ENCODE data around the gene TMBIM4.
"Not testable (repeated sequence)": the region's sequence is repeated elsewhere in the genome, so short reads cannot be mapped to it uniquely, and the experiment has no call there.

TMBIM4 gene

GRCh38 chr12:66187036-66187435 is 17.2 kb upstream of the TMBIM4 start:
- H3K4me3 ChIP-seq (ENCODE audit: control insufficient read depth, low read depth, low read length) = no peak overlapping the region
- DNase-seq (ENCODE audit: low read depth) = no peak

GRCh38 chr12:66184822-66185221 is 15.0 kb upstream of the TMBIM4 start:
- not testable (repeated sequence) for DNase-seq (ENCODE audit: low read depth)

More at GRCh38 chr12:66187036-66187435, 17.2 kb upstream of the TMBIM4 start:
- TF ChIP-seq CTCF (conservative IDR thresholded peaks at IDR 0.05; ENCODE audit: control insufficient read depth, insufficient read depth, low read depth, low read length) = no peak

DNA sequence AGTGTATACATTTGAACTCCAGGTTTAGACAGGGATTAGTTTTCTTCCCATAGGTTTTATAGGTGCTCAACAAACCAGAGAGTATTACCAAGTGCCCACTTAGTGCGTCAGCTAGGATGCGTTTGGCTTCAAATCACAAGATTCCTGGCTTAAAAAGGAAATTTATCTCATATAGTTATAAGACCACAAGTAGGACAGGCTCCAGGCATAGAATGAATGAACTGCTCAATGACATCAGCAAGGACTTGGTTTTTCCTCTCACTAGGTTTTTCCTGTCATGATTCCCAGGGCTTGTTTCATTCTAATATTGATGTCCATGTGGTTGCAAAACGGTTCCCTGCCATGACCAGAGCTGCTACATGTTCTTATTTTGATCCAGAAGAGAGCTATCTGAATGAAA is 13.2 kb upstream of the TMBIM4 start:
- no peak for TF ChIP-seq CTCF (conservative IDR thresholded peaks at IDR 0.05; ENCODE audit: control insufficient read depth, insufficient read depth, low read depth, low read length)
- peak; percentile 26 for DNase-seq (ENCODE audit: low read depth)
- no peak overlapping the region for H3K4me3 ChIP-seq (ENCODE audit: control insufficient read depth, low read depth, low read length)

More at GRCh38 chr12:66184822-66185221, 15.0 kb upstream of the TMBIM4 start:
- not testable (repeated sequence) for H3K4me3 ChIP-seq (ENCODE audit: control insufficient read depth, low read depth, low read length)

GRCh38 chr12:66176105-66176900 is 6.5 kb upstream of the TMBIM4 start:
- no peak overlapping the region for H3K4me3 ChIP-seq (ENCODE audit: control insufficient read depth, low read depth, low read length)
- no peak for TF ChIP-seq CTCF (conservative IDR thresholded peaks at IDR 0.05; ENCODE audit: control insufficient read depth, insufficient read depth, low read depth, low read length)
- DNase-seq (ENCODE audit: low read depth) = no peak

GRCh38 chr12:66174391-66175325 is 4.9 kb upstream of the TMBIM4 start:
- DNase-seq (ENCODE audit: low read depth); H3K4me3 ChIP-seq (ENCODE audit: control insufficient read depth, low read depth, low read length): not testable (repeated sequence)

DNA sequence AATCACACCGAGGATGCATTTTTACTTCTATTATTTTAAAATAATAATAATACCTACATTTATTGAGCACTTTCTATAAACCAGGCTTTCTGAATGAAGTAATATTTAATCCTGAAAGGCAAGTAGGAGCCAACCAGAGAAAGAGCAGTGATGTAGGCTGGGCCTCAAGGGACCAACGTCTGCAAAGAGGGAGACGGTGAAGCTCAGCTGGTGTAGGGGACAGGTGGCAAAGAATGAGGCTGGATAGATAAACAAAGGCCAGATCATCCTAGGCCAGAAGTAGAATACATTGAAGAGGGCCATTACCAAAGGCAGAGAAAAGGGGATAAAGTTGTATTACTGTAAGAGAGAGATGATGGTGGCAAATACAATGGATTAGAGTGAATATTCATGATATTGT is 810 bp upstream of the TMBIM4 start:
- TF ChIP-seq CTCF (conservative IDR thresholded peaks at IDR 0.05; ENCODE audit: control insufficient read depth, insufficient read depth, low read depth, low read length) = no peak
- H3K4me3 ChIP-seq (ENCODE audit: control insufficient read depth, low read depth, low read length) = no peak overlapping the region
- DNase-seq (ENCODE audit: low read depth) = no peak

- peak; percentile 46 for DNase-seq (ENCODE audit: low read depth)
- H3K4me3 ChIP-seq (ENCODE audit: control insufficient read depth, low read depth, low read length) = peak overlapping the region; percentile 69
- TF ChIP-seq CTCF (conservative IDR thresholded peaks at IDR 0.05; ENCODE audit: control insufficient read depth, insufficient read depth, low read depth, low read length) = no peak
These were observed 1.4 kb downstream of the TMBIM4 start for GRCh38 chr12:66168410-66168809.

Measured in fibroblast of mammary gland (primary cell).